GM23338 (cell line): ENCODE results near the gene KDM6A. TPM values are rescaled to one million over a fixed set of nuclear protein-coding genes. Genes with fewer than 3 reads are reported as not detected.

Experiments
- ATAC-seq: fragments of 200-7000 bp; cut with Tn5 transposase; 3 replicates; pipeline ENCODE4 v1.9.1; 2020
- DNase-seq: peaks from one replicate; pipeline ENCODE4 v3.0.0-alpha.2; 2015; ENCODE audit warnings: low spot score
- H2AFZ ChIP-seq: fragments of 200-600 bp; sonication (generic); 2 replicates; pipeline ENCODE4 v1.8.0; 2016; ENCODE audit warnings: antibody characterized with exemption, mild to moderate bottlenecking, moderate library complexity
- H3F3A ChIP-seq: fragments of 200-600 bp; sonication (generic); replicated peaks from 2 replicates; pipeline ENCODE4 v1.8.0; 2017; ENCODE audit warnings: antibody characterized with exemption, mixed run types, low read depth
- H3K27ac ChIP-seq: fragments of 200-600 bp; sonication (generic); 2 replicates; pipeline ENCODE4 v1.6.1; 2016; ENCODE audit warnings: low read depth
- H3K27me3 ChIP-seq: fragments of 200-600 bp; sonication (generic); 2 replicates; pipeline ENCODE4 v1.8.0; 2016; ENCODE audit warnings: mild to moderate bottlenecking, mixed run types, moderate library complexity; ENCODE audit not compliant: insufficient read depth
- H3K36me3 ChIP-seq: fragments of 200-600 bp; sonication (generic); 2 replicates; pipeline ENCODE4 v1.8.0; 2016; ENCODE audit warnings: mild to moderate bottlenecking; ENCODE audit not compliant: insufficient read depth
- H3K4me1 ChIP-seq: fragments of 200-600 bp; sonication (generic); 2 replicates; pipeline ENCODE4 v1.8.0; 2016; ENCODE audit warnings: mild to moderate bottlenecking, moderate library complexity; ENCODE audit not compliant: insufficient read depth
- H3K4me2 ChIP-seq: fragments of 200-600 bp; sonication (generic); 2 replicates; pipeline ENCODE4 v1.7.1; 2017; ENCODE audit warnings: mixed run types
- H3K4me3 ChIP-seq: fragments of 200-600 bp; sonication (generic); 2 replicates; pipeline ENCODE4 v1.6.1; 2016; ENCODE audit warnings: mixed run types
- H3K79me2 ChIP-seq: fragments of 200-600 bp; sonication (generic); replicated peaks from 2 replicates; pipeline ENCODE4 v1.8.0; 2017; ENCODE audit warnings: mild to moderate bottlenecking; ENCODE audit not compliant: insufficient read depth
- H3K9me2 ChIP-seq: fragments of 200-600 bp; sonication (generic); 2 replicates; pipeline ENCODE4 v1.8.0; 2017; ENCODE audit not compliant: insufficient read depth
- H4K20me1 ChIP-seq: fragments of 200-600 bp; sonication (generic); replicated peaks from 2 replicates; pipeline ENCODE4 v1.8.0; 2017; ENCODE audit warnings: mild to moderate bottlenecking; ENCODE audit not compliant: insufficient read depth
- H3K27ac Mint-ChIP-seq: 2 replicates; pipeline ENCODE4 v1.8.0; 2020; ENCODE audit warnings: inconsistent platforms, mild to moderate bottlenecking, moderate library complexity, mixed read lengths
- H3K27me3 Mint-ChIP-seq: 3 replicates; pipeline ENCODE4 v1.8.0; 2022; ENCODE audit warnings: low read depth, mild to moderate bottlenecking, moderate library complexity, mixed read lengths, inconsistent platforms; ENCODE audit not compliant: insufficient read depth, poor library complexity
- H3K36me3 Mint-ChIP-seq: 3 replicates; pipeline ENCODE4 v1.8.0; 2021; ENCODE audit warnings: low read depth, mild to moderate bottlenecking, inconsistent platforms, moderate library complexity, mixed read lengths
- H3K4me1 Mint-ChIP-seq: 3 replicates; pipeline ENCODE4 v1.8.0; 2020; ENCODE audit warnings: mild to moderate bottlenecking, inconsistent platforms, mixed read lengths
- H3K4me3 Mint-ChIP-seq: 3 replicates; pipeline ENCODE4 v1.8.0; 2021; ENCODE audit warnings: moderate library complexity, mild to moderate bottlenecking, inconsistent platforms, mixed read lengths
- H3K9me3 Mint-ChIP-seq: 3 replicates; pipeline ENCODE4 v1.8.0; 2020; ENCODE audit warnings: moderate library complexity, mild to moderate bottlenecking, inconsistent platforms, mixed read lengths
- EZH2 ChIP-seq: fragments of 200-600 bp; sonication (generic); IDR thresholded peaks from one replicate; pipeline ENCODE4 v1.8.0; 2017; ENCODE audit warnings: antibody characterized with exemption, mild to moderate bottlenecking, low read depth; ENCODE audit not compliant: unreplicated experiment
- JUNB ChIP-seq: IDR thresholded peaks from one replicate; pipeline ENCODE4 v1.6.1; 2016; ENCODE audit warnings: antibody characterized with exemption; ENCODE audit not compliant: unreplicated experiment
- POLR2AphosphoS5 ChIP-seq: IDR thresholded peaks from 2 replicates; pipeline ENCODE4 v1.6.1; 2016; ENCODE audit warnings: antibody characterized with exemption, low read depth
- STAT1 ChIP-seq: IDR thresholded peaks from one replicate; pipeline ENCODE4 v1.6.1; 2016; ENCODE audit warnings: antibody characterized with exemption; ENCODE audit not compliant: unreplicated experiment
- polyA plus RNA-seq: library from polyadenylated mRNA; unstranded; fragments of >200 nt; fragmentation: Nextera tagmentation; extraction: Ambion mirVana; gene quantifications from 2 replicates; pipeline ENCODE4 v1.2.1, GENCODE V29; 2016
- total RNA-seq: library from RNA; depleted of rRNA; stranded (reverse); fragments of >200 nt; shearing (Covaris generic); gene quantifications from 2 replicates; pipeline ENCODE4 v1.2.3, GENCODE V29; 2014
- TF ChIP-seq, protein P1 (sequence below): IDR thresholded peaks from 2 replicates; pipeline ENCODE4 v1.6.1; 2016; ENCODE audit warnings: antibody characterized with exemption

KDM6A gene
- total and polyA plus RNA-seq, 2 experiments from 2014 or later, result 22.8 to 102 TPM

- Mint-ChIP-seq H3K4me1 (peaks cover 10% of the 10 kb centered on the region; the same call in 2 of the 3 replicates), H3K36me3 (0 out of 3 replicates have a peak, but pooled peaks cover 5% of the 10 kb centered on the region), H3K27me3 (no peaks in the 10 kb centered on the region), H3K4me3 (peak overlapping the region; percentile 93), H3K9me3 (no peaks in the 10 kb centered on the region), H3K27ac (peak overlapping the region; percentile 95)
- Histone ChIP-seq H3K36me3 (no peaks in the 10 kb centered on the region), H3K4me2 (peak overlapping the region; percentile 83), H3K27ac (peak overlapping the region; percentile 93), H2AFZ (no peak overlapping the region), H3K79me2 (peaks cover 45% of the 10 kb centered on the region), H3K9me2 (no peaks in the 10 kb centered on the region), H3K27me3 (no peaks in the 10 kb centered on the region), H3K4me1 (peaks cover 9% of the 10 kb centered on the region; the same call in 1 of the 2 replicates), H4K20me1 (no peaks in the 10 kb centered on the region), H3K4me3 (peak overlapping the region; percentile 70), H3F3A (no peaks in the 10 kb centered on the region)
- ATAC-seq (peak; percentile 56), DNase-seq (peak; percentile 41)
- TF ChIP-seq POLR2AphosphoS5 (peak; percentile 10; the same call in 1 of the 2 replicates), EZH2 (no peak), JUNB (no peak)
- TF ChIP-seq, protein P1, sequence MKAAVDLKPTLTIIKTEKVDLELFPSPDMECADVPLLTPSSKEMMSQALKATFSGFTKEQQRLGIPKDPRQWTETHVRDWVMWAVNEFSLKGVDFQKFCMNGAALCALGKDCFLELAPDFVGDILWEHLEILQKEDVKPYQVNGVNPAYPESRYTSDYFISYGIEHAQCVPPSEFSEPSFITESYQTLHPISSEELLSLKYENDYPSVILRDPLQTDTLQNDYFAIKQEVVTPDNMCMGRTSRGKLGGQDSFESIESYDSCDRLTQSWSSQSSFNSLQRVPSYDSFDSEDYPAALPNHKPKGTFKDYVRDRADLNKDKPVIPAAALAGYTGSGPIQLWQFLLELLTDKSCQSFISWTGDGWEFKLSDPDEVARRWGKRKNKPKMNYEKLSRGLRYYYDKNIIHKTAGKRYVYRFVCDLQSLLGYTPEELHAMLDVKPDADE, result no peak
Measured at GRCh38 chrX:44871931-44872820, 812 bp upstream of the KDM6A start.

DNA sequence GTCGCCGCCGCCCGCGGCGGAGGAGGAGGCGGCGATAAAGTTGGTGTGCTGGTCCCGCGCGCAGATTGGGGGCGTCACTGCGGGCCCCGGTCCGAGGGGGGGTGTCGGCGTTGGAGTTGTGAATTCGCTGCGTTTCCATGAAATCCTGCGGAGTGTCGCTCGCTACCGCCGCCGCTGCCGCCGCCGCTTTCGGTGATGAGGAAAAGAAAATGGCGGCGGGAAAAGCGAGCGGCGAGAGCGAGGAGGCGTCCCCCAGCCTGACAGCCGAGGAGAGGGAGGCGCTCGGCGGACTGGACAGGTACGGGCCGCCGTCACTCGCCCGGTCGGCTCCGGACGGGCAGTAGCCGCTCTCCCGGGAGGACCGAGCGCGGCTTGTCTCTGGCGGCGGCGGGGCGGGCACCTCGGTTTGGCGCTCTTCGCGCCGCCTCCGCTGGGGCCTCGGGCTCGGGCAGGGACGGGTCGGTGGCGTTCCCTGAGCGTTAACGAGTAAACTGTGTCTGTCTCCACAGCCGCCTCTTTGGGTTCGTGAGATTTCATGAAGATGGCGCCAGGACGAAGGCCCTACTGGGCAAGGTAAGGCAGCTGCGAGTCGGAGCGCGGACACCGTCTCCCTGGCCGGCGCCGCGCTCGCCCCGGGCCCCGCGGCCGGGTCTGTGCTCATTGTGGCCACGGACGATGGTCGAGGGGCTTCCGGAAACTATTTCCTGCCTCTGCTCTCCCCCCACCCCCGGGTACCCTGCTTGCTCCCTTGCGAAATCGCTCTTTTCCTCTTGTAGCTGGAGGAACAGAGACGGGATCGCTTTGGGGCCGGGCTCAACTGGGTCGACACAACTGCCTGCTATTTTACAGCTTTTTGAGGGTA, 658 bp downstream of the KDM6A start:
- TF ChIP-seq STAT1, result no peak
- TF ChIP-seq, protein P1, result no peak
- Histone ChIP-seq H3K4me3 (peak overlapping the region; percentile 83), H2AFZ (no peak overlapping the region), H3K79me2 (peaks cover 60% of the 10 kb centered on the region), H3K27ac (peak overlapping the region; percentile 94), H3K27me3 (no peaks in the 10 kb centered on the region), H3K4me2 (peak overlapping the region; percentile 96), H3F3A (no peaks in the 10 kb centered on the region), H3K36me3 (no peaks in the 10 kb centered on the region), H3K4me1 (peaks cover 9% of the 10 kb centered on the region; the same call in 1 of the 2 replicates), H3K9me2 (no peaks in the 10 kb centered on the region), H4K20me1 (peaks cover 6% of the 10 kb centered on the region; the same call in 1 of the 2 replicates)
- peak overlapping the region; percentile 97; the same call in 1 of the 2 replicates for H3K27ac Mint-ChIP-seq
- ATAC-seq (peak; percentile 5; the same call in 2 of the 3 replicates), DNase-seq (peak; percentile 30)
- H3K27me3 Mint-ChIP-seq, result no peaks in the 10 kb centered on the region
- peaks cover 10% of the 10 kb centered on the region; the same call in 2 of the 3 replicates for H3K4me1 Mint-ChIP-seq
- H3K36me3 Mint-ChIP-seq, result 0 out of 3 replicates have a peak, but pooled peaks cover 5% of the 10 kb centered on the region
- H3K4me3 Mint-ChIP-seq, result peak overlapping the region; percentile 93
- H3K9me3 Mint-ChIP-seq, result no peaks in the 10 kb centered on the region
